MM.1S (cell line): ENCODE measurements around the gene OR7C1.

Source experiments
- DNase-seq: peaks from one replicate; pipeline ENCODE4 v3.0.0-alpha.2; 2015
- H2AFZ ChIP-seq: fragments of 300-600 bp; sonication (generic); 2 replicates; pipeline ENCODE4 v1.6.0; 2016; ENCODE audit warnings: antibody characterized with exemption, low read length
- H3F3A ChIP-seq: fragments of 300-600 bp; sonication (generic); 2 replicates; pipeline ENCODE4 v1.6.1; 2016; ENCODE audit warnings: mild to moderate bottlenecking, antibody characterized with exemption, low read length, moderate library complexity, mixed read lengths; ENCODE audit not compliant: insufficient read depth
- H3K27ac ChIP-seq: fragments of 300-600 bp; sonication (generic); 2 replicates; pipeline ENCODE4 v1.5.1; 2016; ENCODE audit warnings: mild to moderate bottlenecking, low read length
- H3K27me3 ChIP-seq: fragments of 300-600 bp; sonication (generic); replicated peaks from 2 replicates; pipeline ENCODE4 v1.6.0; 2016; ENCODE audit warnings: low read length; ENCODE audit not compliant: insufficient read depth
- H3K36me3 ChIP-seq: fragments of 300-600 bp; sonication (generic); replicated peaks from 2 replicates; pipeline ENCODE4 v1.6.1; 2016; ENCODE audit warnings: mild to moderate bottlenecking, low read length, mixed read lengths; ENCODE audit not compliant: insufficient read depth
- H3K4me1 ChIP-seq: fragments of 300-600 bp; sonication (generic); 2 replicates; pipeline ENCODE4 v1.6.1; 2016; ENCODE audit warnings: low read length, mixed read lengths
- H3K4me2 ChIP-seq: fragments of 300-600 bp; sonication (generic); 2 replicates; pipeline ENCODE4 v1.6.0; 2016; ENCODE audit warnings: low read depth, low read length
- H3K4me3 ChIP-seq: fragments of 300-600 bp; sonication (generic); 2 replicates; pipeline ENCODE4 v1.5.1; 2016; ENCODE audit warnings: low read length, mixed read lengths
- H3K79me2 ChIP-seq: fragments of 300-600 bp; sonication (generic); 2 replicates; pipeline ENCODE4 v1.6.1; 2016; ENCODE audit warnings: mixed run types, low read length, mixed read lengths
- H3K9ac ChIP-seq: fragments of 300-600 bp; sonication (generic); 2 replicates; pipeline ENCODE4 v1.6.1; 2016; ENCODE audit warnings: low read length, mixed read lengths
- H3K9me2 ChIP-seq: fragments of 300-600 bp; sonication (generic); replicated peaks from 2 replicates; pipeline ENCODE4 v1.6.1; 2016; ENCODE audit warnings: mild to moderate bottlenecking, low read length, mixed read lengths; ENCODE audit not compliant: insufficient read depth
- H3K9me3 ChIP-seq: fragments of 300-600 bp; sonication (generic); replicated peaks from 2 replicates; pipeline ENCODE4 v1.6.1; 2016; ENCODE audit warnings: mild to moderate bottlenecking, low read length, mixed read lengths; ENCODE audit not compliant: insufficient read depth
- H4K20me1 ChIP-seq: fragments of 300-600 bp; sonication (generic); 2 replicates; pipeline ENCODE4 v1.6.1; 2016; ENCODE audit warnings: mild to moderate bottlenecking, low read length, moderate library complexity, mixed read lengths; ENCODE audit not compliant: insufficient read depth
- EZH2 ChIP-seq: fragments of 300-600 bp; sonication (generic); optimal IDR thresholded peaks from 2 replicates; pipeline ENCODE3; 2017; ENCODE audit warnings: low read depth, mild to moderate bottlenecking, antibody characterized with exemption, low read length, mixed read lengths
- EZH2phosphoT487 ChIP-seq: fragments of 300-600 bp; sonication (generic); IDR thresholded peaks from 2 replicates; pipeline ENCODE4 v1.6.1; 2018; ENCODE audit warnings: antibody characterized with exemption, low read length
- TF ChIP-seq, protein P1 (sequence below): fragments of 300-600 bp; sonication (generic); IDR thresholded peaks from 2 replicates; pipeline ENCODE4 v1.5.1; 2016; ENCODE audit warnings: antibody characterized with exemption, low read length, mixed read lengths

Gene OR7C1

DNA sequence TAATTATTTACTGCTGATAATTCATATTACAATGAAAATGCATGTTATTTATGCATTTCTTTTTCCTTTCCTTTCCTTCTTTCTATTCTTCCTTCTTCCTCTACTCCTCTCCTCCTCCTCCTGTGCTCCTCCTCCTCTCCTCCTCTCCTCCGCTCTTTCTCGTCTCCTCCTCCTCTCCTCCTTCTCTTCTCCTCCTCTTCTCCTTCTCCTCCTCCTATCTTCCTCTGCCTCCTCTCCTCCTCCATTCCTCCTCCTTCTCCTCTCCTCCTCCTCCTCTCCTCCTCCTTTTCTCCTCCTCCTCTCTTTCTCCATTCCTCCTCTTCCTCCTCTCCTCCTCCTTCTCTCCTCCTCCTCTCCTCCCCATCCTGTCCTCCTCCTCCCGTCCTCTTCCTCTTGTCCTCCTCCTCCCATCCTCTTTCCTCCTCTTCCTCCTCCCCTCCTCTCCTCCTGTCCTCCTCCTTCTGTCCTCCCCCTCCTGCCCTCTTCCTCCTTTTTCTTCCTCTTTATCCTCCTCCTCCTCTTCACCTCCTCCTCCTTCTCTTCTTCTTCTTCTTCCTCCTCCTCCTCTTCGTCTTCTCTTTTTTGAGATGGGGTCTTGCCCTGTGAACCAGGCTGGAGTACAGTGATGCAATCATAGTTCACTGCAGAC is 71.4 kb downstream of the OR7C1 start:
- Histone ChIP-seq H3K9ac (no peak overlapping the region), H3K27ac (no peak overlapping the region), H3K4me2 (no peak overlapping the region), H3K27me3 (peaks cover 53% of the 10 kb centered on the region), H3K36me3 (no peaks in the 10 kb centered on the region), H3K9me2 (no peaks in the 10 kb centered on the region), H3K4me1 (no peaks in the 10 kb centered on the region), H3K9me3 (no peaks in the 10 kb centered on the region), H3F3A (no peaks in the 10 kb centered on the region), H2AFZ (no peak overlapping the region), H3K4me3 (no peak overlapping the region), H4K20me1 (no peaks in the 10 kb centered on the region), H3K79me2 (no peaks in the 10 kb centered on the region)
- TF ChIP-seq, protein P1, sequence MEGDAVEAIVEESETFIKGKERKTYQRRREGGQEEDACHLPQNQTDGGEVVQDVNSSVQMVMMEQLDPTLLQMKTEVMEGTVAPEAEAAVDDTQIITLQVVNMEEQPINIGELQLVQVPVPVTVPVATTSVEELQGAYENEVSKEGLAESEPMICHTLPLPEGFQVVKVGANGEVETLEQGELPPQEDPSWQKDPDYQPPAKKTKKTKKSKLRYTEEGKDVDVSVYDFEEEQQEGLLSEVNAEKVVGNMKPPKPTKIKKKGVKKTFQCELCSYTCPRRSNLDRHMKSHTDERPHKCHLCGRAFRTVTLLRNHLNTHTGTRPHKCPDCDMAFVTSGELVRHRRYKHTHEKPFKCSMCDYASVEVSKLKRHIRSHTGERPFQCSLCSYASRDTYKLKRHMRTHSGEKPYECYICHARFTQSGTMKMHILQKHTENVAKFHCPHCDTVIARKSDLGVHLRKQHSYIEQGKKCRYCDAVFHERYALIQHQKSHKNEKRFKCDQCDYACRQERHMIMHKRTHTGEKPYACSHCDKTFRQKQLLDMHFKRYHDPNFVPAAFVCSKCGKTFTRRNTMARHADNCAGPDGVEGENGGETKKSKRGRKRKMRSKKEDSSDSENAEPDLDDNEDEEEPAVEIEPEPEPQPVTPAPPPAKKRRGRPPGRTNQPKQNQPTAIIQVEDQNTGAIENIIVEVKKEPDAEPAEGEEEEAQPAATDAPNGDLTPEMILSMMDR, result no peak
- TF ChIP-seq EZH2phosphoT487 (no peak), EZH2 (no peak)
- no peak for DNase-seq

DNA sequence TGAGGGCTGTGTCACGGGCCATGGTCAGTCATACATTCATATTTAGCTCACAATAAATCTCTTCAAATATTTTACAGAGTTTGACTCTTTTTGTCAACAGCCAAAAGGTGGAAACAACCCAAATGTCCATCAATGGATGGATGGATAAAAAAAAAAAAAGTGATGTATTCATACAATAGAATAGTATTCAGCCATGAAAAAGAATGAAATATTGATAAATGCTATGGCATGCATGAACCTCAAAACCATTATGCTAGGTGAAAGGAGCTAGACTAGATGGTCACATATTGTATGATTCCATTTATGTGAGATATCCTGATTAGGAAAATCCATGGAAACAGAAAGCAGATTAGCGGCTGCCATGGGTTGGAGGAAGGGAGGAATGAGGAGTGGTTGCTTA is 72.9 kb downstream of the OR7C1 start:
- no peaks in the 10 kb centered on the region for H3K4me1 ChIP-seq
- H4K20me1 ChIP-seq, result no peaks in the 10 kb centered on the region
- no peak overlapping the region for H3K4me2 ChIP-seq
- peaks cover 54% of the 10 kb centered on the region for H3K27me3 ChIP-seq
- H3K4me3 ChIP-seq, result no peak overlapping the region
- no peak for DNase-seq
- no peaks in the 10 kb centered on the region for H3F3A ChIP-seq
- no peaks in the 10 kb centered on the region for H3K9me2 ChIP-seq
- no peak overlapping the region for H2AFZ ChIP-seq
- H3K27ac ChIP-seq, result no peak overlapping the region
- H3K9me3 ChIP-seq, result no peaks in the 10 kb centered on the region
- no peaks in the 10 kb centered on the region for H3K79me2 ChIP-seq
- TF ChIP-seq, protein P1, result no peak
- TF ChIP-seq EZH2 (no peak), EZH2phosphoT487 (no peak)
- no peak overlapping the region for H3K9ac ChIP-seq
- H3K36me3 ChIP-seq, result no peaks in the 10 kb centered on the region

DNA sequence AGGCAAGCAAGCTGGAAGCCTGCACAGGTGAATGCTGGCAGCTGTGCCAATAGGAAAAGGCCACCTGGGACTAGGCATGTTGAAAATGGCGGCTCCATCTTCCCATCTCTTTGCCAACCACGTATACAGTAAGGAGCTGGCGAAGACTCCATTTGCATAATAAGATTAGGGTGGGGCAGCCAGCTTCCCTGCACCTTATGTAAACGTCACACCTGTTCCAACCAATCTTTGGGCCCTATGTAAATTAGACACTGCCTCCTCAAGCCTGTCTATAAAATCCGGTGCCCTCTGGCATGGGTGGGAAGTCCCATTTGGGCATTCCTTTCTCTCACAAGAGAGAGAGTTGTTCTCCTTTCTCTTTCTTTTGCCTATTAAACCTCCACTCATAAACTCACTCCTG is 73.4 kb downstream of the OR7C1 start:
- no peak overlapping the region for H3K4me2 ChIP-seq
- no peak overlapping the region for H3K27ac ChIP-seq

More for the DNA sequence above, 73.4 kb downstream of the OR7C1 start:
- H3K4me3 ChIP-seq, result no peak overlapping the region
- H3K79me2 ChIP-seq, result no peaks in the 10 kb centered on the region
- H3K36me3 ChIP-seq, result no peaks in the 10 kb centered on the region
- H3K9me2 ChIP-seq, result no peaks in the 10 kb centered on the region
- no peak overlapping the region for H2AFZ ChIP-seq
- no peaks in the 10 kb centered on the region for H3K9me3 ChIP-seq
- no peaks in the 10 kb centered on the region for H3K4me1 ChIP-seq
- H3F3A ChIP-seq, result no peaks in the 10 kb centered on the region
- DNase-seq, result no peak
- TF ChIP-seq EZH2phosphoT487 (no peak), EZH2 (no peak)
- TF ChIP-seq, protein P1, result no peak
- H4K20me1 ChIP-seq, result no peaks in the 10 kb centered on the region
- H3K9ac ChIP-seq, result no peak overlapping the region
- peaks cover 58% of the 10 kb centered on the region for H3K27me3 ChIP-seq
